SU-DHL-6 (cell line): ENCODE results near the gene UCN2.

Source experiments
- H2AFZ ChIP-seq: fragments of 200-600 bp; sonication (generic); 2 replicates; pipeline ENCODE4 v1.6.1; 2014; ENCODE audit warnings: low read depth, mild to moderate bottlenecking, moderate library complexity, mixed read lengths, antibody characterized with exemption, low read length; ENCODE audit not compliant: severe bottlenecking
- H3F3A ChIP-seq: fragments of 200-600 bp; shearing (Covaris generic); 2 replicates; pipeline ENCODE4 v1.6.0; 2016; ENCODE audit warnings: antibody characterized with exemption, mild to moderate bottlenecking; ENCODE audit not compliant: insufficient read depth
- H3K27ac ChIP-seq: fragments of 200-600 bp; sonication (generic); 2 replicates; pipeline ENCODE4 v1.5.1; 2016; ENCODE audit warnings: low read depth, mild to moderate bottlenecking, low read length, moderate library complexity, mixed read lengths
- H3K27me3 ChIP-seq: fragments of 200-600 bp; sonication (generic), shearing (Covaris generic); 2 replicates; pipeline ENCODE4 v1.6.0; 2014; ENCODE audit warnings: mild to moderate bottlenecking, low read length
- H3K36me3 ChIP-seq: fragments of 200-600 bp; sonication (generic); 2 replicates; pipeline ENCODE4 v1.6.1; 2014; ENCODE audit warnings: mild to moderate bottlenecking, low read length, mixed read lengths
- H3K4me2 ChIP-seq: fragments of 300-600, 200-600 bp; shearing (Covaris generic), sonication (generic); 2 replicates; pipeline ENCODE4 v1.6.0; 2014; ENCODE audit warnings: low read length, low read depth, mild to moderate bottlenecking; ENCODE audit not compliant: poor library complexity, severe bottlenecking
- H3K4me3 ChIP-seq: fragments of 200-600 bp; sonication (generic); 2 replicates; pipeline ENCODE4 v1.5.1; 2014; ENCODE audit warnings: antibody characterized with exemption, low read length, mild to moderate bottlenecking, mixed read lengths; ENCODE audit not compliant: insufficient read depth, poor library complexity, severe bottlenecking
- H3K79me2 ChIP-seq: fragments of 200-600 bp; sonication (generic); 2 replicates; pipeline ENCODE4 v1.6.1; 2014; ENCODE audit warnings: mild to moderate bottlenecking, low read length, moderate library complexity; ENCODE audit not compliant: insufficient read depth
- H3K9ac ChIP-seq: fragments of 200-600 bp; sonication (generic); 2 replicates; pipeline ENCODE4 v1.7.0; 2014; ENCODE audit warnings: mild to moderate bottlenecking, low read length
- H3K9me2 ChIP-seq: fragments of 200-600 bp; sonication (generic); replicated peaks from 2 replicates; pipeline ENCODE4 v1.6.1; 2014; ENCODE audit warnings: low read length; ENCODE audit not compliant: insufficient read depth
- H3K9me3 ChIP-seq: fragments of 200-600 bp; sonication (generic); 2 replicates; pipeline ENCODE4 v1.6.1; 2014; ENCODE audit warnings: low read length, mixed read lengths; ENCODE audit not compliant: insufficient read depth
- H4K20me1 ChIP-seq: fragments of 200-600 bp; sonication (generic); 2 replicates; pipeline ENCODE4 v1.6.1; 2014; ENCODE audit warnings: low read depth, mild to moderate bottlenecking, antibody characterized with exemption, low read length, moderate library complexity, mixed read lengths
- CTCF ChIP-seq: fragments of 200-600 bp; sonication (generic); IDR thresholded peaks from one replicate; pipeline ENCODE4 v1.5.1; 2017; ENCODE audit warnings: antibody characterized with exemption, mild to moderate bottlenecking, low read length, moderate library complexity; ENCODE audit not compliant: insufficient read depth, poor library complexity, severe bottlenecking
- EZH2phosphoT487 ChIP-seq: fragments of 200-600 bp; sonication (generic), shearing (Covaris generic); conservative IDR thresholded peaks from 2 replicates; pipeline ENCODE4 v1.6.1; 2018; ENCODE audit warnings: mild to moderate bottlenecking, antibody characterized with exemption, low read length, moderate library complexity, mixed read lengths

Gene UCN2

GRCh38 chr3:48595526-48596121 is 32.0 kb upstream of the UCN2 start:
- Histone ChIP-seq H2AFZ (no peak overlapping the region), H3F3A (no peaks in the 10 kb centered on the region), H4K20me1 (no peaks in the 10 kb centered on the region), H3K9me3 (no peaks in the 10 kb centered on the region), H3K27me3 (no peaks in the 10 kb centered on the region), H3K27ac (no peak overlapping the region), H3K9ac (no peak overlapping the region), H3K9me2 (no peaks in the 10 kb centered on the region), H3K4me3 (no peak overlapping the region), H3K36me3 (no peaks in the 10 kb centered on the region), H3K4me2 (no peak overlapping the region), H3K79me2 (no peaks in the 10 kb centered on the region)
- TF ChIP-seq EZH2phosphoT487 (no peak), CTCF (no peak)

DNA sequence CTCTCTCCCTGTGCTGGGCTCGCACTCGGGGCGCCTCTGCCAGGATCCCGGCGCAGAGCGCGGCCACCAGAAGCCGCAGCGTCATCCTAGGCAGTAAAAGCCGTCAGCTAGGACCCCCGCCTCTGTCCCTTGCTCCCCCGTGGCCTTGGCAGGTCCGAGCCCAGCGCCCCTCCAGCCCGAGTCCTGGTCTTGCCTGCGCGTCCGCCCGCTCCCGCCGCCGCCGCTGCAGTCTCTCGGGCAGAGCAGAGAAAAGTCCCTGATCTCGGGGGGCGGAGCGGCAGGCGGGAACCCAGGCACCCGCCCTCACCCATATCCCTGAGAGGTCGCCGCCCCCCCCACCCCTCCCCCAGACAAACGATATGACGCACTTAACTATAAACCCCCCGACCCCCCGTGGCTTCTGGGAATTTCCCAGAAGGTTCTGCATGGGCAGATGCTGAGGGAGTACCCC is 31.5 kb upstream of the UCN2 start, which contains the start of gene COL7A1:
TSS of gene COL7A1 (minus strand) at position 255 of the 451 bp plus-strand sequence. CDS start at position 85, 170 bp downstream.
- H3K9ac ChIP-seq, result no peak within 1 kb of the TSS

DNA sequence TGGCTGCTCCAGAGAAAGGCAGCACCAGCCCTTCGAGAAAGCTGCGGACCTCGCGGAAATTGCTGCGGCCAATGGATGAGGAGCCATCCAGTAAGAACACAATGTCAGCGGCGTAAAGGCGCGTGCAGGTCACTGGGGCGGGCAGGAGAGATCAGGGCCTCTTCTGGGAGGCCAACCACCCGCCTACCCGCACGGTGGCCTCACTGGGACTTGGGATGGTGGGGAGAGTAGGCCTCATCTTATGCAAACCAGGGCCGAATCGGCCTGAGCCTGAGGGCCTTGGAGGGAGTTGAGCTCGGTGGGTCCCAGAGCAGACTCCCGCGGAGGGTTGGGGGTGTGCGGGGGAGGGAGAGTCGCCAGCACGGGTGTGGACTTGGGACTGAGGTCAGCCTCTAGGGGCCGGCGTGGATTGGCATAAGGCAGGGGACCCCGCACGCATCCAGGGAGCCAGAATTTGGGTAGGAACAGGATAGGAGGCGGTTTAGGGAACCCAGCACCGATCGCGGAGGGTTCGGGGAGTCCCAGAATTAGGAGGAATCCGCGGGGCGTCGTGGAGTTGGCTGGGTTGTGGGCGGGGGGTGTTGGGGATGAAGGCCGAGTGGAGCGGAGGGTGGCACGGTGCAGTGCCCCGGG is 31.0 kb upstream of the UCN2 start:
- Histone ChIP-seq H3K27me3 (no peaks in the 10 kb centered on the region), H3F3A (no peaks in the 10 kb centered on the region), H3K36me3 (no peaks in the 10 kb centered on the region), H3K9me2 (no peaks in the 10 kb centered on the region), H3K79me2 (no peaks in the 10 kb centered on the region), H3K27ac (no peak overlapping the region), H2AFZ (no peak overlapping the region), H3K4me3 (no peak overlapping the region), H4K20me1 (no peaks in the 10 kb centered on the region), H3K9me3 (no peaks in the 10 kb centered on the region), H3K9ac (no peak overlapping the region), H3K4me2 (no peak overlapping the region)
- no peak for TF ChIP-seq CTCF
- no peak for TF ChIP-seq EZH2phosphoT487

More for the DNA sequence above, 31.5 kb upstream of the UCN2 start, which contains the start of gene COL7A1:
- Histone ChIP-seq H3K9me3 (no peaks in the 10 kb centered on the region), H3K9me2 (no peaks in the 10 kb centered on the region), H2AFZ (no peak within 1 kb of the TSS), H3K4me2 (no peak within 1 kb of the TSS), H3K27ac (no peak within 1 kb of the TSS), H3K27me3 (no peaks in the 10 kb centered on the region), H4K20me1 (no peaks in the 10 kb centered on the region), H3K36me3 (no peaks in the 10 kb centered on the region), H3F3A (no peaks in the 10 kb centered on the region), H3K79me2 (no peaks in the 10 kb centered on the region), H3K4me3 (no peak within 1 kb of the TSS)
- TF ChIP-seq EZH2phosphoT487, result no peak
- TF ChIP-seq CTCF, result no peak
